A673 (cell line): ENCODE data around the gene EPB41L5. TPM values are rescaled to one million over a fixed set of nuclear protein-coding genes. Genes with fewer than 3 reads are reported as not detected.

Source experiments
- BruUV-seq: library from RNA; stranded (reverse); fragments of 400-500 nt; replicated peaks from 2 replicates; lab custom pipeline; 2021; lab: Mats Ljungman, UMichigan
- CTCF ChIA-PET: fragments of 300-600 bp; sonication (Branson Sonifier 250); formaldehyde crosslinking; loops from one replicate; lab custom pipeline; 2022; ENCODE audit warnings: antibody characterized with exemption; lab: Charles Lee
- POLR2A ChIA-PET: fragments of 300-600 bp; sonication (Branson Sonifier 250); formaldehyde crosslinking; loops from one replicate; lab custom pipeline; 2022; ENCODE audit warnings: antibody characterized with exemption; ENCODE audit not compliant: low non-redundant PET; lab: Charles Lee
- DNase-seq: peaks from one replicate; pipeline ENCODE4 v3.0.0-alpha.2; 2015; ENCODE audit warnings: low spot score
- H3K27ac ChIP-seq: fragments of 200-600 bp; sonication (generic); 2 replicates; pipeline ENCODE4 v1.5.1; 2016; ENCODE audit warnings: mixed run types, low read depth, mild to moderate bottlenecking, mixed read lengths, antibody characterized with exemption, low read length; ENCODE audit not compliant: poor library complexity, severe bottlenecking
- H3K27me3 ChIP-seq: fragments of 200-600 bp; sonication (generic); replicated peaks from 2 replicates; pipeline ENCODE4 v1.6.1; 2017; ENCODE audit warnings: mixed run types, low read depth, mild to moderate bottlenecking, mixed read lengths, antibody characterized with exemption, low read length; ENCODE audit not compliant: insufficient read depth, poor library complexity
- H3K36me3 ChIP-seq: fragments of 200-600 bp; sonication (generic); 2 replicates; pipeline ENCODE4 v1.6.1; 2016; ENCODE audit warnings: mixed run types, mild to moderate bottlenecking, mixed read lengths, antibody characterized with exemption, low read length; ENCODE audit not compliant: insufficient read depth, poor library complexity, severe bottlenecking
- H3K4me1 ChIP-seq: fragments of 200-600 bp; sonication (generic); 2 replicates; pipeline ENCODE4 v1.6.1; 2017; ENCODE audit warnings: mixed run types, mild to moderate bottlenecking, mixed read lengths, antibody characterized with exemption, low read length; ENCODE audit not compliant: insufficient read depth, poor library complexity, severe bottlenecking
- H3K4me3 ChIP-seq: fragments of 200-600 bp; sonication (generic); 2 replicates; pipeline ENCODE4 v1.5.1; 2016; ENCODE audit warnings: low read depth, mixed run types, mild to moderate bottlenecking, mixed read lengths, low read length; ENCODE audit not compliant: poor library complexity, severe bottlenecking
- H3K9me3 ChIP-seq: fragments of 200-600 bp; sonication (generic); 2 replicates; pipeline ENCODE4 v1.6.1; 2016; ENCODE audit warnings: mixed run types, low read depth, mild to moderate bottlenecking, mixed read lengths, antibody characterized with exemption, low read length; ENCODE audit not compliant: poor library complexity, severe bottlenecking
- EZH2 ChIP-seq: fragments of 200-600 bp; sonication (generic); IDR thresholded peaks from 2 replicates; pipeline ENCODE4 v1.6.1; 2017; ENCODE audit warnings: borderline replicate concordance, low read depth, mild to moderate bottlenecking, mixed read lengths, antibody characterized with exemption, low read length; ENCODE audit not compliant: poor library complexity, severe bottlenecking
- intact Hi-C: fragments of 100-400 bp; cut with micrococcal nuclease; formaldehyde crosslinking; loops from one replicate; pipeline ENCODE4 v1.10.0; 2022; ENCODE audit not compliant: unreplicated experiment
- total RNA-seq: library from RNA; stranded (reverse); gene quantifications from 2 replicates; pipeline ENCODE4 v1.2.3, GENCODE V29; 2021
- TF ChIP-seq, protein P1 (sequence below): fragments of 300-800, 200-600 bp; sonication (generic); conservative IDR thresholded peaks from 2 replicates; pipeline ENCODE4 v1.5.1; 2017; ENCODE audit warnings: low read depth, mild to moderate bottlenecking, antibody characterized with exemption, low read length, moderate library complexity, mixed read lengths

Gene EPB41L5
- total RNA-seq, 1 experiment from 2014 or later = 26.5 TPM

DNA sequence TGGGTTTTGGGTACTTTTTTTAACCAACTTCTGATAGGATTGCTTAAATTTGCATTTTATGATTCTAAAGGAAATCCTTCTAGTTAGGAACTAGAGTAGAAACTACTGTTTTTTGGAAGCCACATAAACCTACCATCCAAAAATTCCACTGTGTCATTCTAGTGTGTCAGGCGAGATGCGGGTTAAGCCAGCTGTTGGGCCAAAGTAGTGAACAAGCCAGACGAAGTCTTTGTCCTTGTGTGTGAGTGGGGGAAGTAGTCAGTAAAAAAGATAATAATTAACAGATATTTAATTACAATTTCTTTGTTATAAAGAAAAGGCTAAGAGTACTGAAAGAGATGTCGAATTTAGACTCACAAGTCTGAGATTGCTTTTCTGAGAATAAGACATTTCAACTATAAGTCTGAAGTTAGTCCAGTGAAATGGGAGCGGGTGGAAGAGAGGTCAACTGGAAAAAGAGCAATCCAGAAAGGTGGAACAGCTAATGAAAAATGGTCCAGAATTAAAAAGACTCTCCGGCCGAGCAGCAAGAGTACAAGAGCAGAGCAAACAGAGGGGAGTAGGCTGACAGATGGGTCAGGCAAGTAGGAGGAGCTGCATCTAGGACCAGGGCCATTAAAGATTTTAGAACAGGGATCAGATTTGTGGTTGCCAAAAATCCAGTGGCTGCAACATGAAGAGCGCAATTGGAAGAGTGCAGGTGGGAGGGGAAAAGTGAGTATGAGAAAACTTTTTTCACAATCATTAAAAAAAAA is 1.5 kb downstream of the EPB41L5 start:
- BruUV-seq = no TSS peak
- ChIA-PET POLR2A (no interaction called here), CTCF (interaction anchor here (0.7 kb wide), 1 partner anchor 153 kb away, joined by 7 read pairs; no protein-coding TSS in a partner anchor)
- H3K27me3 ChIP-seq = no peaks in the 10 kb centered on the region
- peak overlapping the region; percentile 74 for H3K4me3 ChIP-seq
- no peak overlapping the region for H3K27ac ChIP-seq
- DNase-seq = no peak
- TF ChIP-seq, protein P1, sequence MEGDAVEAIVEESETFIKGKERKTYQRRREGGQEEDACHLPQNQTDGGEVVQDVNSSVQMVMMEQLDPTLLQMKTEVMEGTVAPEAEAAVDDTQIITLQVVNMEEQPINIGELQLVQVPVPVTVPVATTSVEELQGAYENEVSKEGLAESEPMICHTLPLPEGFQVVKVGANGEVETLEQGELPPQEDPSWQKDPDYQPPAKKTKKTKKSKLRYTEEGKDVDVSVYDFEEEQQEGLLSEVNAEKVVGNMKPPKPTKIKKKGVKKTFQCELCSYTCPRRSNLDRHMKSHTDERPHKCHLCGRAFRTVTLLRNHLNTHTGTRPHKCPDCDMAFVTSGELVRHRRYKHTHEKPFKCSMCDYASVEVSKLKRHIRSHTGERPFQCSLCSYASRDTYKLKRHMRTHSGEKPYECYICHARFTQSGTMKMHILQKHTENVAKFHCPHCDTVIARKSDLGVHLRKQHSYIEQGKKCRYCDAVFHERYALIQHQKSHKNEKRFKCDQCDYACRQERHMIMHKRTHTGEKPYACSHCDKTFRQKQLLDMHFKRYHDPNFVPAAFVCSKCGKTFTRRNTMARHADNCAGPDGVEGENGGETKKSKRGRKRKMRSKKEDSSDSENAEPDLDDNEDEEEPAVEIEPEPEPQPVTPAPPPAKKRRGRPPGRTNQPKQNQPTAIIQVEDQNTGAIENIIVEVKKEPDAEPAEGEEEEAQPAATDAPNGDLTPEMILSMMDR = no peak
- no peak for TF ChIP-seq EZH2
- no peaks in the 10 kb centered on the region for H3K36me3 ChIP-seq
- H3K4me1 ChIP-seq = peaks cover 7% of the 10 kb centered on the region
- intact Hi-C loops = loop anchor here (5.0 kb wide), 1 partner anchor 312 kb away; no protein-coding TSS in a partner anchor
- H3K9me3 ChIP-seq = no peaks in the 10 kb centered on the region

DNA sequence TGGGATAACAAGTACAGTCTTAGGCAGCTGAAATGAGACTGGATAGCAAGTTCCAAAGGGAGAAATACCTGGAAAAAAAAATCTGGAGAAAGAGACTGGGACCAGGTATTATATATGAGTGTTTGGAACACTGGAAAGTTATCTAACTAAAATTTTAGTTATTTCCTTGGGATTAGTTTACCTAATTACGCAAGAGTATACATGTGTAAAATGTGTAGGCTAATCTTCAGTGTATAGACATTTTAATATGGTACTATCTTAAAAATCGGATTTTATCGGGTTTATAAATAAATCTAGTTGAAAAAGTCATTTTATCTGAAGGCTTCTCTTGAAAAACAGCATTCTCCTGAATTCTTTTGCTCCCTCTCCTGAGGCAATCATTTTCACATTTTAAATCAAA is 3.9 kb downstream of the EPB41L5 start:
- Histone ChIP-seq H3K36me3 (no peaks in the 10 kb centered on the region), H3K4me3 (no peak overlapping the region), H3K4me1 (peaks cover 7% of the 10 kb centered on the region), H3K27ac (no peak overlapping the region), H3K27me3 (no peaks in the 10 kb centered on the region), H3K9me3 (no peaks in the 10 kb centered on the region)
- ChIA-PET POLR2A (no interaction called here), CTCF (no interaction called here)
- TF ChIP-seq, protein P1 = no peak
- TF ChIP-seq EZH2 = no peak
- intact Hi-C loops = no loop called here
- no TSS peak for BruUV-seq
- DNase-seq = no peak

DNA sequence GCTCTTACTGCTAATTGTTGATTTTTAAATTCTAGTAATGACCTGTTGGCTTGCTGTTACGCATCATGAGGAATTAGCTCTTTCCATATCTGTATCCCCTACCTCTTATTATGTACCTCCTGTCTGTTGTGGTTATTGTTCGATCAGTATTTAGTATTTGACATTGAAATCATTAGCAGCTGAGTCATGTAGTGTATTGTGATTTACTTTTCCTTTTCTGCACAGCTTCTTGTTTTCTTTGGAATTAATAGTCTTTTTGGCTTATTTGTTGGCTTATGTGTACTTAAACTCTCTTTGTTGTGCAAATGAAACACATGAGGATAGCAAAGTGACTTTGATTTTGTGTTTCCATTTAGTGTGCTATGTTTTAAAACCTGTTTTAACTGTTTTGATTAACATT is 4.3 kb downstream of the EPB41L5 start:
- CTCF ChIA-PET = no interaction called here

More for the DNA sequence above, 4.3 kb downstream of the EPB41L5 start:
- Histone ChIP-seq H3K27me3 (no peaks in the 10 kb centered on the region), H3K27ac (no peak overlapping the region), H3K36me3 (no peaks in the 10 kb centered on the region), H3K4me3 (no peak overlapping the region), H3K4me1 (peaks cover 7% of the 10 kb centered on the region), H3K9me3 (no peaks in the 10 kb centered on the region)
- no TSS peak for BruUV-seq
- TF ChIP-seq, protein P1 = no peak
- no peak for TF ChIP-seq EZH2
- intact Hi-C loops = no loop called here
- no peak for DNase-seq
- POLR2A ChIA-PET = no interaction called here
